HG03064 (cell line): Measurements from ENCODE around the gene KIF23.
"Not testable (repeated sequence)": the region's sequence is repeated elsewhere in the genome, so short reads cannot be mapped to it uniquely, and the experiment has no call there.

Experiments
- ATAC-seq: cut with Tn5 transposase; IDR thresholded peaks from one replicate; pipeline ENCODE4 v1.9.1; 2021; ENCODE audit warnings: low read depth; ENCODE audit not compliant: unreplicated experiment

Gene KIF23

GRCh38 chr15:69413822-69414700 is at the start of gene KIF23:
TSS of gene KIF23 (plus strand) at chr15:69414349. CDS start at chr15:69414466, 117 bp downstream.
- ATAC-seq: peak; percentile 97

DNA sequence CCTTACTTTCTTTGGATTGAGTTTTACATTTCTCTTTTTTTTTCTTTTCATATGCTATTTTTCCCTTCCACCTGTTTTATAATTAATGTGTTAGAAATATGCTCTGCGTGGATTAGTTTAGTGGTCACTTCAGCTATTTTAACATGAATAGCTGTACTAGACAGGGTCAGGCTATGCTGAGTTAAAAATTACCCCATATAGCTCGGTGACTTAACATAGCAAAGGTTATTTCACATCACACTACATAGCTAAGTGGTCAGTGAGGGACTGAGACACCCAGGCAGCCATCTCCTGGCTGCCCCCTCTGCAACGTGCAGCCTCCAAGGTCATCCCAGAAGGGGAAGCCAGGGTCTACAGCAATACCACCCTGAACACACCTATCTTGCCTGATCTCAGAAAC is 46.9 kb upstream of the KIF23 start:
- ATAC-seq: no peak

GRCh38 chr15:69369631-69370030 is 44.5 kb upstream of the KIF23 start:
- ATAC-seq: no peak

DNA sequence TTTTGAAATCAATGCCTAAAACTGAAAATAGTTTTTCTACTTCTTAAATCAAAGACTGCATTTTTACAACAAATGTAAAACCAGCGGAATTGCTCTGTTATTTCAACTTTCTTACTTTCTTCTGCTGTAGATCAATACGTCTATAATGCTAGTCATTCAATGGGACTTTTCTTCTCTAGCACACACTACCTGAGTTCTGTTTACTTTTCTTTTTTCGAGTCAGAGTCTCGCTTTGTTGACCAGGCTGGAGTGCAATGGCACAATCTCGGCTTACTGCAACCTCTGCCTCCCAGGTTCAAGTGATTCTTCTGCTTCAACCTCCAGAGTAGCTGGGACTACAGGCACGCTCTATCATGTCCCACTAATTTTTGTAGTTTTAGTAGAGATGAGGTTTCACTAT is 40.7 kb upstream of the KIF23 start:
- ATAC-seq: no peak

GRCh38 chr15:69375151-69375790 is 38.9 kb upstream of the KIF23 start:
- no peak for ATAC-seq

DNA sequence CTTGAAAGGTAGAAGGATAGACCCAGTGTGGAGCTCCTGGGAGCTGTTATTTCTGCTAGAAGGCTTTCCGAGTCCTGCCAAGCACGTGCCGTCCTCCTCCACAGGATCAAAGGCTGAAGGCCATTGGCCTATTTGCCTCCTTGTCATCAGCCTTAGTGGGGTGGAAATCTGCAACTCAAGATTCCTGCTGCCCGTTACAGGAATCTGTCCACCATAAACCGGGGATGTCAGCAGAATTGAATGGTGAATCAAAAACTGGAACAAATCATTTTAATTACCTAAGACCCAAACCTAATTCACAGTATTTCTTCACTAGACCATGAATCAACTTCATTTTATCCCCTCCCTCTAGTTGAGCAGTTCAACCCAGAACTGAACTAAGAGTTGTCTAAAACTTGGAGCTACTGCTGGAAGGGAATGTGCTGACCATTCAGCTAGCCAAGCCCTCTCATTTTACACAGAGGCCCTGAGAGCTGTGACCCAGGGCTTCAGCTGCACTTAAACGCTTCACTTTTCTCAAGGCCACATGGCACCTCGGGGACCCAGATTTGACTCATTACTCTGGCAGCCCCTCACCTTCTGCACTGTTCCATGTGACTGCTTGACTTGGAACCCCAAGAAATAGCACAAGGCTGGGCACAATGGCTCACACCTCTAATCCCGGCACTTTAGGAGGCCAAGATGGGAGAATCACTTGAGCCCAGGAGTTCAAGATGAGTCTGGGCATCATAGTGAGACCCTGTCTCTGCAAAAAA is 36.8 kb upstream of the KIF23 start:
- no peak for ATAC-seq

DNA sequence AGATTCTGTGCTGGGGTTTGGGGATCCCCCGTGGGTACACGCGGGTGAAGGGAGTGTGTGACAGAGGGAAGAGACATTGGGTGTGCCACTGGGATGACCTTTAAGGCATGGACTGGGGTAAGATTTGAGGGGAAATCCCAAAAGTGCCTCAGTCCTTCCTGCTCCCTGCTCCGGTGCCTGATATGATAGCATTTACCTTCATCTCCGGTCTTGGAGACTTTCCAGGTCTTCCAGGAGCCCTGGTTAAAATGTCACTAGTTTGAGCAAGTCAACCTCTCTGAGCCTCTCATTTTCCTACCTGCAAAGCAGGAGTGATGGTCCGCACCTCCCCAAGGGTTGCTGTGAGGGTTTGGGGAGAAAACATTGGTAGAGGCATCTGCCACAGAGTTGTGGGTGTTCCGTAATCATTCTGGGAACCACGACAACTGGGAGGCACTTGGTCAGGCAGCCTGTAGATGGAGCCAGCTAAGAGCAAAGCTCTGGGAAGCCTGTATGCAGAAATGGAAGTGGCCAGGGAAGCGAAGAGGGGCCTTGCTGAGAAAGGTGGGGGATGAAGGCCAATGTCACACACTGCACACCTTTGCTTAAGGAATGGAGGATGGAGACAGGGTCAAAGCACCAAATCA is 33.9 kb upstream of the KIF23 start:
- no peak for ATAC-seq

DNA sequence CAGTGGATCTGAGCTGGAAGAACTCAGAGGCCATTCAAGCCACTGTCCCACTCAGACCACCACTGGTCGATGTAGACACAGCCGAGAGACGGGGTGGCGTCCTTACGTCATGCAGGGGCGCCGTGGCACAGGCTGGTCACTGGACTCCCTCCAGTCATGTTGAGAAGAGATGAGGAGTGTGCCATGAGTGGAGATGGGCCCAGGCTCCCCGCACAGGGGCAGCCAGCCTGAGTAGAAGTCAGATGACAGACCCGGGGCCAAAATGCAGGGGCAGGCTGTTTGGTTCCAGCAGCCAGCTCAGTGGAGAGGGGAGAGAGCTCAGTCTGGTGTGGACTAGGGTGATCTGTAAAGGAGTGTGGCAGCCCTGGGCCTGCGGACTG is 33.4 kb upstream of the KIF23 start:
- no peak for ATAC-seq

GRCh38 chr15:69382176-69382575 is 32.0 kb upstream of the KIF23 start:
- not testable (repeated sequence) for ATAC-seq

GRCh38 chr15:69384066-69384465 is 30.1 kb upstream of the KIF23 start:
- ATAC-seq: not testable (repeated sequence)

- no peak for ATAC-seq
Measured at GRCh38 chr15:69384626-69385598, 29.2 kb upstream of the KIF23 start.

DNA sequence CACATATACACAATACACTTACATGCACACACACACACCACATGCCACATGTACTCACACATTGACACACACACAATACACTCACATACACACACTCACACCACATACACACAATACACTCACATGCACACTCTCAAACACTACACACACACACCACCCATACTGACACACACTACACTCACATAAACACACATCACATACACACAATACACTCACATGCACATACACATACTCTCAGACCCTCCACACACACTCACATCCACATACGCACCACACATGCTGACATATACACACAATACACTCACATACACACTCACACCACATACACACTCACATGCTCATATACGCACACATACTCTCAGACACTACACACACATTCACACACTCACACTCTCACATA is 28.3 kb upstream of the KIF23 start:
- ATAC-seq: no peak

- no peak for ATAC-seq
Measured at GRCh38 chr15:69386284-69386683, 27.9 kb upstream of the KIF23 start.

DNA sequence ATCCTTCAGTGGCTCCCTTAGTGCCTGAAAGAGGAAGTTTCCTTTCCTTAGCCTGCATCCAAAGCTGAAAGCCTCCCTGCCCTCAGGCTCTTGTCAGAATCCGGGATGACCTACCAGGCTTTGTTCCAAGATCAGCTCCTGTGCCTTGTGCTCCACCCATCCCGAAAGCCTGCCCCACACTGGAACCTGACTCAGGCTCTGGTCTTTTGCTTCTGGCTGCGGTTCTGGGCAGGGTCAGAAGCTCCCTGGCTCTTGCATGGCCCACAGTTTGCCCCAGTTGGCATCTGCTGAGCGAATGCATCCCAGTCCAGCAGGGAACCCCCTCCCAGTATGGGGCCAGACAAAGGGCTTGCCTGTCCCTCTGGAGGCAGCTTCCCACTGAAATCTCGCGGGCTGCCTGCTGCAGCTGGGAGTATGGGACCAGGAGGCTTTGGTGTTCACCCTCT is 25.9 kb upstream of the KIF23 start:
- no peak for ATAC-seq

GRCh38 chr15:69389426-69389825 is 24.7 kb upstream of the KIF23 start:
- no peak for ATAC-seq

DNA sequence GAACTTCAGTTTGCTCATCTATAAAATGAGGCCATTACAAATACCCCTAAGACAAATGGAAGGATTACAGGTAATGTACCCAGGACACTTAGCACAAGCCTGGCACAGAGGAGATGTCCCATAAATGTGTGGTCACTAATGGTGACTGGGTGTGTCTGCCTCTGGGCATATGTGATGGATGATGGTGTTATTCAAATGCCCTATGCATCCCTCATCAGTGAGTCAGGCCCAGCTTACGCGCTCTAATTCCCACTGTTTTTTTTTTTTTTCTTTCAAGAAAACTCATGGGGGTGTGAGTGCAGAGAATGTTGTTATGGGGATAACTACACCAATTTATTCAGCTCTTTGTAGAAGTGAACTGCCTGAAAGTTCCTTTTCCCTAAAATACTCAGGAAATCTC is 23.6 kb upstream of the KIF23 start:
- no peak for ATAC-seq

- no peak for ATAC-seq
Measured at GRCh38 chr15:69391046-69391757, 22.9 kb upstream of the KIF23 start.

GRCh38 chr15:69392352-69392751 is 21.8 kb upstream of the KIF23 start:
- ATAC-seq: no peak
